ENCODE results near the gene TSEN2.

DNA sequence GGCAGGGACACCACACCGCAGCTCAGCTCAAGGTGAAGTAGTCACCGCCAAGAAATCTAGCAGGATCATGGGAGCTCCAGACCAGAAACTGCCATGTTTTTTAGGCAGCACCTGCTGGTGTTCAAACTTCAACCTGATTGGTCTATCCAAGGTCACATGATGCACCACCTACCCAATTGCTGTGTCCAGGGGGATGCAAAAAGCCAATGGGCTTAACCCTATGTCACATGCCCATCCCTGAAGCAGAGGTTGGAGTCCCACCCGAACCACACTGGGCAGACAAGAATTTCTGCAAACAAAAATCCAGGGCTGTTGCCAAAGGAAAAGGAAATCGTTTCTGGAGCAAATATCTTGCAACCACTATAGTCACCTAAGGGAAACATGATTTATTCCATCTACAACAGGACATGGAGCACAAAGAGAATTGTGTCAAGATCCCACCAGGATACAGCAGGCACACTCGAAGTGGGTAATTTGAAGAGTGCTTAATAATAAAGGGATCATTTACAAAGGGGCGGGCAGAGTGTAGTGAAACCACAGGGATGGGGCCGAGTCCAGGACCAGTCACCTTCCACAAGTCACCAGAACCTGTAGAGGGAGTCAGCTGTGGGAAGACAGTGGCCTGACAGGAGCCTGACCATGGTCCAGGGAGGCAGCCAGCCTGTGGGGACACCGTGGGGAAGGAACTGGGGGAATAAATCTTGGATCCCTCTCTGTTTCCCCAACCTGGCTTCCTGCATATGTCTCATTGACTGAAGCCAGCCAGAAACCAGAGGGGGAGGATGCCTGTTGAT is 34.2 kb upstream of the TSEN2 start:
- TF ChIP-seq CTCF (IDR thresholded peaks at IDR 0.05; ENCODE audit: insufficient read depth, low read length, poor library complexity, severe bottlenecking) (no peak), EZH2phosphoT487 (conservative IDR thresholded peaks at IDR 0.05; ENCODE audit: low read length) (no peak)
